WTC11 (cell line): Measurements from ENCODE around the gene IL36G. TPM values are rescaled to one million over a fixed set of nuclear protein-coding genes. Genes with fewer than 3 reads are reported as not detected.

Experiments used
- ATAC-seq: fragments of 200-7000 bp; cut with Tn5 transposase; 2 replicates; pipeline ENCODE4 v1.10.0; 2021; ENCODE audit warnings: mild to moderate bottlenecking, moderate library complexity
- CTCF ChIA-PET: fragments of 300-600 bp; sonication (Branson Sonifier 250); formaldehyde crosslinking; loops from one replicate; lab custom pipeline; 2021; ENCODE audit warnings: antibody characterized with exemption; lab: Charles Lee
- POLR2A ChIA-PET: fragments of 350-600 bp; sonication (Branson Sonifier 250); formaldehyde crosslinking; loops from one replicate; lab custom pipeline; 2021; ENCODE audit warnings: antibody characterized with exemption; lab: Charles Lee
- DNase-seq: peaks from one replicate; pipeline ENCODE4 v3.0.0; 2021; ENCODE audit warnings: low spot score
- H3K27ac Mint-ChIP-seq: 2 replicates; pipeline ENCODE4 v1.8.0; 2021; ENCODE audit warnings: mixed read lengths
- H3K27me3 Mint-ChIP-seq: 2 replicates; pipeline ENCODE4 v1.8.0; 2021; ENCODE audit warnings: low read depth, mild to moderate bottlenecking, moderate library complexity, mixed read lengths
- H3K36me3 Mint-ChIP-seq: 2 replicates; pipeline ENCODE4 v1.8.0; 2021; ENCODE audit warnings: mixed read lengths
- H3K4me1 Mint-ChIP-seq: 2 replicates; pipeline ENCODE4 v1.8.0; 2022; ENCODE audit warnings: mixed read lengths
- H3K4me3 Mint-ChIP-seq: 2 replicates; pipeline ENCODE4 v1.8.0; 2021; ENCODE audit warnings: mild to moderate bottlenecking, moderate library complexity, mixed read lengths
- H3K9me3 Mint-ChIP-seq: 2 replicates; pipeline ENCODE4 v1.8.0; 2021; ENCODE audit warnings: mixed read lengths
- AR ChIP-seq: fragments of 250-450 bp; sonication (Bioruptor Pico); IDR thresholded peaks from 2 replicates; pipeline ENCODE4 v1.9.0; 2021; ENCODE audit warnings: mild to moderate bottlenecking
- CREB1 ChIP-seq: sonication (generic); formaldehyde crosslinking; IDR thresholded peaks from 2 replicates; pipeline ENCODE4 v1.8.0; 2023; ENCODE audit warnings: mild to moderate bottlenecking, missing genetic modification reagents
- E2F4 ChIP-seq: sonication (generic); formaldehyde crosslinking; IDR thresholded peaks from 2 replicates; pipeline ENCODE4 v1.8.1; 2022; ENCODE audit warnings: low read depth, mild to moderate bottlenecking, moderate library complexity, missing genetic modification reagents, borderline replicate concordance
- E2F5 ChIP-seq: sonication (generic); formaldehyde crosslinking; IDR thresholded peaks from 2 replicates; pipeline ENCODE4 v1.8.1; 2022; ENCODE audit warnings: mild to moderate bottlenecking, moderate library complexity, missing genetic modification reagents
- ELF4 ChIP-seq: sonication (generic); formaldehyde crosslinking; IDR thresholded peaks from 2 replicates; pipeline ENCODE4 v1.8.1; 2022; ENCODE audit warnings: low read depth, mild to moderate bottlenecking, moderate library complexity, missing genetic modification reagents
- FOXP1 ChIP-seq: sonication (generic); formaldehyde crosslinking; IDR thresholded peaks from 2 replicates; pipeline ENCODE4 v1.8.0; 2022; ENCODE audit warnings: missing genetic modification reagents, mild to moderate bottlenecking, moderate library complexity, borderline replicate concordance
- GABPB1 ChIP-seq: sonication (generic); formaldehyde crosslinking; IDR thresholded peaks from 2 replicates; pipeline ENCODE4 v1.8.1; 2023; ENCODE audit warnings: mild to moderate bottlenecking, missing genetic modification reagents
- HMGA2 ChIP-seq: fragments of 250-450 bp; sonication (Bioruptor Pico); IDR thresholded peaks from 2 replicates; pipeline ENCODE4 v1.4.0; 2021; ENCODE audit warnings: mild to moderate bottlenecking, moderate library complexity
- JUN ChIP-seq: sonication (generic); formaldehyde crosslinking; IDR thresholded peaks from 2 replicates; pipeline ENCODE4 v1.8.0; 2023; ENCODE audit warnings: mild to moderate bottlenecking, missing genetic modification reagents
- KAT7 ChIP-seq: sonication (generic); formaldehyde crosslinking; IDR thresholded peaks from 2 replicates; pipeline ENCODE4 v1.8.1; 2023; ENCODE audit warnings: missing genetic modification reagents, mild to moderate bottlenecking, borderline replicate concordance
- MXD4 ChIP-seq: fragments of 250-450 bp; sonication (Bioruptor Pico); IDR thresholded peaks from 2 replicates; pipeline ENCODE4 v1.8.0; 2021; ENCODE audit warnings: mild to moderate bottlenecking, moderate library complexity, borderline replicate concordance
- NFATC4 ChIP-seq: fragments of 250-450 bp; sonication (Bioruptor Pico); IDR thresholded peaks from 2 replicates; pipeline ENCODE4 v1.9.0; 2021; ENCODE audit warnings: mild to moderate bottlenecking
- NFE2L1 ChIP-seq: sonication (generic); formaldehyde crosslinking; IDR thresholded peaks from 2 replicates; pipeline ENCODE4 v1.8.1; 2023; ENCODE audit warnings: missing genetic modification reagents
- NFYB ChIP-seq: sonication (generic); formaldehyde crosslinking; conservative IDR thresholded peaks from 2 replicates; pipeline ENCODE4 v1.8.0; 2022; ENCODE audit warnings: low read depth, missing genetic modification reagents
- NR1H2 ChIP-seq: sonication (generic); formaldehyde crosslinking; IDR thresholded peaks from 2 replicates; pipeline ENCODE4 v1.9.0; 2021; ENCODE audit warnings: mild to moderate bottlenecking, moderate library complexity, missing genetic modification reagents
- NR3C1 ChIP-seq: sonication (generic); formaldehyde crosslinking; conservative IDR thresholded peaks from 2 replicates; pipeline ENCODE4 v1.8.1; 2023; ENCODE audit warnings: low read depth, mild to moderate bottlenecking, missing genetic modification reagents
- RELA ChIP-seq: sonication (generic); formaldehyde crosslinking; IDR thresholded peaks from 2 replicates; pipeline ENCODE4 v1.8.1; 2022; ENCODE audit warnings: missing genetic modification reagents, mild to moderate bottlenecking, borderline replicate concordance
- SMAD4 ChIP-seq: sonication (generic); formaldehyde crosslinking; IDR thresholded peaks from 2 replicates; pipeline ENCODE4 v1.8.0; 2022; ENCODE audit warnings: mild to moderate bottlenecking, missing genetic modification reagents
- SOX15 ChIP-seq: fragments of 250-450 bp; sonication (Bioruptor Pico); IDR thresholded peaks from 2 replicates; pipeline ENCODE4 v1.9.0; 2021; ENCODE audit warnings: mild to moderate bottlenecking
- TP53 ChIP-seq: sonication (generic); formaldehyde crosslinking; IDR thresholded peaks from 2 replicates; pipeline ENCODE4 v1.8.1; 2023; ENCODE audit warnings: mild to moderate bottlenecking, missing genetic modification reagents
- USF2 ChIP-seq: sonication (generic); formaldehyde crosslinking; IDR thresholded peaks from 2 replicates; pipeline ENCODE4 v1.8.1; 2023; ENCODE audit warnings: mild to moderate bottlenecking, missing genetic modification reagents, moderate library complexity
- ZNF138 ChIP-seq: sonication (generic); formaldehyde crosslinking; conservative IDR thresholded peaks from 2 replicates; pipeline ENCODE4 v1.8.1; 2022; ENCODE audit warnings: mild to moderate bottlenecking, moderate library complexity, missing genetic modification reagents
- ZNF232 ChIP-seq: sonication (generic); formaldehyde crosslinking; IDR thresholded peaks from 2 replicates; pipeline ENCODE4 v1.8.0; 2022; ENCODE audit warnings: mild to moderate bottlenecking, missing genetic modification reagents
- ZNF263 ChIP-seq: sonication (generic); formaldehyde crosslinking; IDR thresholded peaks from 2 replicates; pipeline ENCODE4 v1.8.1; 2022; ENCODE audit warnings: low read depth, mild to moderate bottlenecking, moderate library complexity, missing genetic modification reagents
- ZNF425 ChIP-seq: fragments of 250-450 bp; sonication (Bioruptor Pico); conservative IDR thresholded peaks from 2 replicates; pipeline ENCODE4 v1.9.0; 2021; ENCODE audit warnings: mild to moderate bottlenecking
- total RNA-seq: library from RNA; stranded (reverse); gene quantifications from 3 replicates; pipeline ENCODE4 v1.2.3, GENCODE V29; 2021

IL36G gene
- total RNA-seq, 1 experiment from 2014 or later = not detected

- Mint-ChIP-seq H3K27me3 (peaks cover 40% of the 10 kb centered on the region), H3K9me3 (no peaks in the 10 kb centered on the region), H3K36me3 (no peaks in the 10 kb centered on the region), H3K27ac (no peak overlapping the region), H3K4me1 (no peaks in the 10 kb centered on the region), H3K4me3 (no peak overlapping the region)
- ATAC-seq (no peak), DNase-seq (no peak)
- POLR2A ChIA-PET = no interaction called here
- TF ChIP-seq NFYB (CRISPR knock-in tag) = no peak
- no peak for TF ChIP-seq CREB1 (CRISPR knock-in tag)
- no peak for TF ChIP-seq USF2 (CRISPR knock-in tag)
- TF ChIP-seq NFATC4 (CRISPR knock-in tag) = no peak
- TF ChIP-seq ZNF138 (CRISPR knock-in tag) = no peak
- no peak for TF ChIP-seq TP53 (CRISPR knock-in tag)
- TF ChIP-seq ZNF232 (CRISPR knock-in tag) = no peak
- TF ChIP-seq SOX15 (CRISPR knock-in tag) = no peak
- no peak for TF ChIP-seq E2F5
- no peak for TF ChIP-seq AR (CRISPR knock-in tag)
- TF ChIP-seq E2F4 (CRISPR knock-in tag) = no peak
- TF ChIP-seq RELA (CRISPR knock-in tag) = no peak
- TF ChIP-seq ZNF425 (CRISPR knock-in tag) = no peak
- CTCF ChIA-PET = interaction anchor here (4.7 kb wide), 1 partner anchor 19 kb away, joined by 141 read pairs; no protein-coding TSS in a partner anchor
Observed at GRCh38 chr2:112939425-112939824, 38.4 kb upstream of the IL36G start.

- Mint-ChIP-seq H3K27me3 (peaks cover 50% of the 10 kb centered on the region), H3K36me3 (no peaks in the 10 kb centered on the region), H3K4me3 (no peak overlapping the region), H3K9me3 (no peaks in the 10 kb centered on the region), H3K4me1 (no peaks in the 10 kb centered on the region), H3K27ac (no peak overlapping the region)
- POLR2A ChIA-PET = interaction anchor here (0.7 kb wide), 1 partner anchor 49 kb away, joined by 3 read pairs; no protein-coding TSS in a partner anchor
- CTCF ChIA-PET = interaction anchor here (0.6 to 4.7 kb wide), 83 partner anchors 8 to 418 kb away, joined by 3 to 141 read pairs (median 4); partner anchors contain the start of genes CKAP2L, IL1A, IL36G and SLC20A1
- no peak for DNase-seq
- ATAC-seq = no peak
- TF ChIP-seq ELF4 (CRISPR knock-in tag) (no peak), KAT7 (no peak), ZNF263 (CRISPR knock-in tag) (no peak), HMGA2 (CRISPR knock-in tag) (no peak), JUN (CRISPR knock-in tag) (no peak), FOXP1 (CRISPR knock-in tag) (no peak), NR1H2 (CRISPR knock-in tag) (no peak), NFATC4 (CRISPR knock-in tag) (no peak), E2F4 (CRISPR knock-in tag) (no peak), MXD4 (no peak), NR3C1 (CRISPR knock-in tag) (no peak), NFE2L1 (CRISPR knock-in tag) (no peak), GABPB1 (CRISPR knock-in tag) (no peak), E2F5 (no peak), SMAD4 (CRISPR knock-in tag) (no peak)
Observed at GRCh38 chr2:112940859-112941625, 36.8 kb upstream of the IL36G start.
